K562 (cell line): ENCODE results near the gene B3GALT5. TPM values are rescaled to one million over a fixed set of nuclear protein-coding genes. Genes with fewer than 3 reads are reported as not detected.

Source experiments
- ATAC-seq: fragments of 200-7000 bp; cut with Tn5 transposase; 3 replicates; pipeline ENCODE4 v1.9.1; 2020; ENCODE audit warnings: moderate library complexity
- BruUV-seq: library from RNA; stranded (reverse); fragments of 400-500 nt; replicated peaks from 2 replicates; lab custom pipeline; 2021; lab: Mats Ljungman, UMichigan
- CTCF ChIA-PET: fragments of 300-600 bp; formaldehyde crosslinking; extraction: SDS; loops from one replicate; lab custom pipeline; 2021; ENCODE audit warnings: low intra/inter-chr PET ratio; lab: Yijun Ruan, JAX
- POLR2A ChIA-PET: fragments of 300-600, 350-650 bp; sonication (Branson Sonifier 250); formaldehyde crosslinking; extraction: SDS; loops from one replicate; lab custom pipeline; 2021; ENCODE audit warnings: antibody characterized with exemption, inconsistent platforms; lab: Yijun Ruan, JAX
- DNase-seq, 4 experiments: peaks; one replicate each; pipeline versions ENCODE4 v3.0.0 to v3.0.0-alpha.2; 2011 to 2018; ENCODE audit warnings: low spot score in 3 of 4, mixed read lengths in 3 of 4; ENCODE audit errors: extremely low read depth in 1 of 4
- FAIRE-seq: peaks from 2 replicates; lab custom pipeline; 2011; peaks lifted over from hg19 to GRCh38; lab: Jason Lieb, UNC
- H2AFZ ChIP-seq: 2 replicates; pipeline ENCODE4 v1.6.0; 2011; ENCODE audit warnings: low read depth, low read length, control low read depth, inconsistent platforms
- H3K27ac ChIP-seq: fragments of 200-600 bp; 3 replicates; pipeline ENCODE4 v1.8.0; 2011; ENCODE audit warnings: low read depth, mild to moderate bottlenecking, control low read depth, inconsistent platforms, low read length, moderate library complexity, mixed read lengths; ENCODE audit errors: extremely low read depth
- H3K27me3 ChIP-seq, 2 experiments: fragments of 300-600 bp in 1 of 2; 2 replicates in 1 of 2; 3 replicates in 1 of 2; pipeline versions ENCODE4 v1.6.0 to v1.8.0; 2011; ENCODE audit warnings: inconsistent platforms in 2 of 2, low read length in 2 of 2, mild to moderate bottlenecking in 1 of 2, mixed read lengths in 1 of 2, moderate library complexity in 1 of 2; ENCODE audit not compliant: control insufficient read depth in 2 of 2, insufficient read depth in 2 of 2
- H3K36me3 ChIP-seq: fragments of 300-600 bp; 3 replicates; pipeline ENCODE4 v1.8.0; 2011; ENCODE audit warnings: mild to moderate bottlenecking, low read length, inconsistent platforms; ENCODE audit not compliant: control insufficient read depth, insufficient read depth
- H3K4me1 ChIP-seq, 2 experiments: fragments of 200-600 bp in 1 of 2; replicated peaks in 1 of 2; 2 replicates in 1 of 2; 3 replicates in 1 of 2; pipeline versions ENCODE4 v1.5.1 to v1.8.0; 2011; ENCODE audit warnings: inconsistent platforms in 2 of 2, low read length in 2 of 2, mild to moderate bottlenecking in 1 of 2, mixed read lengths in 1 of 2, moderate library complexity in 1 of 2; ENCODE audit not compliant: control insufficient read depth in 2 of 2, insufficient read depth in 2 of 2
- H3K4me2 ChIP-seq: 2 replicates; pipeline ENCODE4 v1.6.1; 2011; ENCODE audit warnings: low read length, control low read depth, inconsistent platforms, mixed read lengths; ENCODE audit not compliant: insufficient read depth
- H3K4me3 ChIP-seq: fragments of 200-600 bp; sonication (generic), shearing (Covaris generic); 2 replicates; pipeline ENCODE4 v1.5.1; 2016; ENCODE audit warnings: control low read depth, inconsistent platforms
- H3K79me2 ChIP-seq: fragments of 200-600 bp; 3 replicates; pipeline ENCODE4 v1.8.0; 2011; ENCODE audit warnings: low read length, inconsistent platforms; ENCODE audit not compliant: control insufficient read depth, insufficient read depth
- H3K9ac ChIP-seq, 2 experiments: 2 replicates each; pipeline versions ENCODE4 v1.6.0 to v1.6.1; 2011; ENCODE audit warnings: low read depth in 2 of 2, low read length in 2 of 2, control low read depth in 1 of 2, inconsistent platforms in 1 of 2, mild to moderate bottlenecking in 1 of 2, mixed read lengths in 1 of 2; ENCODE audit not compliant: insufficient read depth in 1 of 2
- H3K9me1 ChIP-seq: one replicate; pipeline ENCODE4 v1.6.0; 2011; ENCODE audit warnings: inconsistent platforms, mild to moderate bottlenecking, low read length, moderate library complexity; ENCODE audit not compliant: control insufficient read depth, insufficient read depth
- H3K9me3 ChIP-seq: replicated peaks from 2 replicates; pipeline ENCODE4 v1.5.1; 2011; ENCODE audit warnings: low read depth, low read length, inconsistent platforms; ENCODE audit not compliant: control insufficient read depth, insufficient read depth
- H4K20me1 ChIP-seq: replicated peaks from 2 replicates; pipeline ENCODE4 v1.6.1; 2011; ENCODE audit warnings: low read length, inconsistent platforms, mixed read lengths; ENCODE audit not compliant: control insufficient read depth, insufficient read depth
- CBX3 ChIP-seq, 2 experiments: IDR thresholded peaks; 1 replicate in 1 of 2; 2 replicates in 1 of 2; pipeline ENCODE4 v1.6.1; 2012; ENCODE audit warnings: inconsistent platforms in 2 of 2, low read length in 2 of 2, borderline replicate concordance in 1 of 2, control low read depth in 1 of 2
- CBX5 ChIP-seq: IDR thresholded peaks from 2 replicates; pipeline ENCODE4 v1.6.1; 2014; ENCODE audit warnings: low read depth, borderline replicate concordance
- DLX4 ChIP-seq: fragments of 250-450 bp; sonication (Bioruptor Pico); IDR thresholded peaks from 2 replicates; pipeline ENCODE4 v1.6.1; 2021; ENCODE audit warnings: mild to moderate bottlenecking
- GABPB2 ChIP-seq: fragments of 250-450 bp; sonication (Bioruptor Pico); conservative IDR thresholded peaks from 2 replicates; pipeline ENCODE4 v1.5.1; 2021; ENCODE audit warnings: mild to moderate bottlenecking
- HEY1 ChIP-seq: fragments of 250-450 bp; sonication (Bioruptor Pico); IDR thresholded peaks from 2 replicates; pipeline ENCODE4 v1.5.0; 2020; ENCODE audit warnings: mild to moderate bottlenecking, moderate library complexity, borderline replicate concordance
- IRF9 ChIP-seq: fragments of 450-650 bp; IDR thresholded peaks from 2 replicates; pipeline ENCODE4 v1.6.1; 2016; ENCODE audit warnings: missing biosample characterization, missing genetic modification characterization
- MAFF ChIP-seq: IDR thresholded peaks from 2 replicates; pipeline ENCODE4 v1.6.1; 2012; ENCODE audit warnings: low read length, improper control_type of control experiment
- MBD1 ChIP-seq: fragments of 250-450 bp; sonication (Bioruptor Pico); IDR thresholded peaks from 2 replicates; pipeline ENCODE4 v1.8.0; 2022; ENCODE audit warnings: inconsistent platforms
- PTBP1 ChIP-seq: fragments of 200-400 bp; formaldehyde crosslinking; IDR thresholded peaks from 2 replicates; pipeline ENCODE4 v1.6.1; 2017; ENCODE audit warnings: low read depth, low read length
- RBBP5 ChIP-seq: fragments of 200-600 bp; sonication (generic); IDR thresholded peaks from 2 replicates; pipeline ENCODE4 v1.6.1; 2012; ENCODE audit warnings: borderline replicate concordance, mild to moderate bottlenecking, low read length, control low read depth, inconsistent platforms; ENCODE audit not compliant: insufficient read depth, poor library complexity, severe bottlenecking
- RBM25 ChIP-seq: fragments of 200-400 bp; formaldehyde crosslinking; IDR thresholded peaks from 2 replicates; pipeline ENCODE4 v1.6.1; 2018; ENCODE audit warnings: low read length, low read depth, moderate library complexity; ENCODE audit not compliant: severe bottlenecking
- SMC3 ChIP-seq: conservative IDR thresholded peaks from 2 replicates; pipeline ENCODE4 v1.6.1; 2011; ENCODE audit warnings: low read depth, low read length, improper control_type of control experiment; ENCODE audit not compliant: insufficient read depth
- SP2 ChIP-seq: IDR thresholded peaks from 2 replicates; pipeline ENCODE4 v1.6.1; 2011; ENCODE audit warnings: mild to moderate bottlenecking, low read depth, low read length, moderate library complexity; ENCODE audit not compliant: poor library complexity, severe bottlenecking; ENCODE audit errors: extremely low read depth
- TRIM28 ChIP-seq: fragments of 450-650 bp; IDR thresholded peaks from 2 replicates; pipeline ENCODE4 v1.6.1; 2017
- ZNF232 ChIP-seq: sonication (generic); formaldehyde crosslinking; IDR thresholded peaks from 2 replicates; pipeline ENCODE4 v1.8.0; 2022; ENCODE audit warnings: mild to moderate bottlenecking, missing genetic modification reagents
- ZNF57 ChIP-seq: fragments of 450-650 bp; formaldehyde crosslinking; IDR thresholded peaks from 2 replicates; pipeline ENCODE4 v1.4.0; 2020; ENCODE audit warnings: mild to moderate bottlenecking, moderate library complexity
- ZNF668 ChIP-seq: fragments of 250-450 bp; sonication (Bioruptor Pico); IDR thresholded peaks from 2 replicates; pipeline ENCODE4 v1.8.0; 2022; ENCODE audit warnings: mild to moderate bottlenecking, inconsistent platforms
- ZNF696 ChIP-seq: fragments of 250-450 bp; sonication (Bioruptor Pico); conservative IDR thresholded peaks from 2 replicates; pipeline ENCODE4 v1.4.0; 2020; ENCODE audit warnings: mild to moderate bottlenecking, moderate library complexity
- WGBS: fragments of 100-300 bp; shearing (Covaris generic); methylation state at CpG from one replicate; pipeline ENCODE4 v1.1.6; 2016; ENCODE audit warnings: low coverage, mixed read lengths; ENCODE audit not compliant: insufficient coverage; ENCODE audit errors: missing lambda C conversion rate; 5-methylcytosine and 5-hydroxymethylcytosine counted together
- in situ Hi-C: fragments of 300-500 bp; cut with MboI; formaldehyde crosslinking; loops from 4 replicates; pipeline ENCODE4 v1.15.0; 2018; ENCODE audit warnings: inconsistent platforms, mixed read lengths
- intact Hi-C: fragments of 100-400 bp; cut with micrococcal nuclease; formaldehyde crosslinking; loops from 2 replicates; pipeline ENCODE4 v1.14.2; 2022
- polyA plus RNA-seq, 8 experiments: library from polyadenylated mRNA; depleted of rRNA in 4 of 8; stranded (reverse) in 5 of 8; unstranded in 3 of 8; fragments of >200 nt; fragmentation: Nextera tagmentation in 2 of 8; fragmentation: Illumina TruSeq in 1 of 8; extraction: Ambion mirVana in 2 of 8; extraction: Trizol in 1 of 8; gene quantifications; 2 replicates each; pipeline versions ENCODE4 v1.2.1 to v1.2.3, GENCODE V29; 2011 to 2014; ENCODE audit warnings: inconsistent platforms in 1 of 8, missing spikeins in 1 of 8
- total RNA-seq, 7 experiments: library from RNA; depleted of rRNA in 6 of 7; stranded (reverse); fragments of >200 nt in 6 of 7; fragmentation: Illumina TruSeq in 2 of 7; extraction: Trizol in 2 of 7; gene quantifications; 2 replicates each; pipeline versions ENCODE4 v1.2.1 to v1.2.3, GENCODE V29; 2011 to 2021; ENCODE audit warnings: low replicate concordance in 1 of 7

The B3GALT5 gene
- total and polyA plus RNA-seq, 9 of the 15 experiments (the other 6 are each of a cell fraction or from before 2014, with no cell fraction given): 0.02 TPM; not detected in 8

GRCh38 chr21:39588884-39589283 lies 23.9 kb upstream of the B3GALT5 start:
- Histone ChIP-seq H3K4me3 (no peak overlapping the region), H3K27ac (no peak overlapping the region), H4K20me1 (no peaks in the 10 kb centered on the region), H3K9me3 (no peaks in the 10 kb centered on the region), H3K27me3 (no peaks in the 10 kb centered on the region), H3K4me2 (no peak overlapping the region), H3K79me2 (no peaks in the 10 kb centered on the region), H3K4me1 (no peaks in the 10 kb centered on the region), H2AFZ (no peak overlapping the region), H3K36me3 (no peaks in the 10 kb centered on the region), H3K9ac (no peak overlapping the region), H3K9me1 (no peaks in the 10 kb centered on the region)
- in situ Hi-C loops: no loop called here
- FAIRE-seq (no peak), ATAC-seq (no peak), DNase-seq (no peak)
- POLR2A ChIA-PET: no interaction called here
- TF ChIP-seq CBX5: 0 out of 2 replicates have a peak, but pooled peaks have one; percentile 32
- TF ChIP-seq HEY1: no peak
- TF ChIP-seq IRF9 (tag): no peak
- TF ChIP-seq ZNF57: no peak
- no peak for TF ChIP-seq ZNF668 (CRISPR knock-in tag)
- TF ChIP-seq CBX3 (IDR thresholded peaks at IDR 0.05; ENCODE audit: borderline replicate concordance in 1 of 2, low read length in 2 of 2): peak in 1 of 2 experiments; percentile 71; a peak in 1 of 3 replicates
- TF ChIP-seq SMC3: no peak
- TF ChIP-seq MAFF: no peak
- peak; percentile 54; the same call in 1 of the 2 replicates for TF ChIP-seq TRIM28
- no peak for TF ChIP-seq GABPB2 (CRISPR knock-in tag)
- TF ChIP-seq PTBP1: no peak
- no peak for TF ChIP-seq MBD1 (CRISPR knock-in tag)
- TF ChIP-seq RBBP5: no peak
- no peak for TF ChIP-seq DLX4
- no peak for TF ChIP-seq ZNF696 (CRISPR knock-in tag)
- no peak for TF ChIP-seq RBM25
- no peak for TF ChIP-seq ZNF232 (CRISPR knock-in tag)
- no peak for TF ChIP-seq SP2
- CTCF ChIA-PET: no interaction called here
- BruUV-seq: no TSS peak
- WGBS: 0% methylated on average over 1 of the region's 1 CpG
- intact Hi-C loops: no loop called here
